LNCaP clone FGC (cell line): ENCODE data around the gene SIGMAR1.

ENCODE experiments used
- DNase-seq: peaks from one replicate; pipeline ENCODE4 v3.0.0-alpha.2; 2011; ENCODE audit warnings: low read depth
- H3K4me3 ChIP-seq: 2 replicates; pipeline ENCODE4 v1.5.1; 2011; ENCODE audit warnings: mild to moderate bottlenecking, low read depth, low read length, control low read depth
- TF ChIP-seq, protein P1 (sequence below): IDR thresholded peaks from 2 replicates; pipeline ENCODE4 v1.5.1; 2012; ENCODE audit warnings: mild to moderate bottlenecking; ENCODE audit not compliant: control insufficient read depth, insufficient read depth; ENCODE audit errors: extremely low read depth

The SIGMAR1 gene

GRCh38 chr9:34625186-34625486 is 12.5 kb downstream of the SIGMAR1 start:
- TF ChIP-seq, protein P1, sequence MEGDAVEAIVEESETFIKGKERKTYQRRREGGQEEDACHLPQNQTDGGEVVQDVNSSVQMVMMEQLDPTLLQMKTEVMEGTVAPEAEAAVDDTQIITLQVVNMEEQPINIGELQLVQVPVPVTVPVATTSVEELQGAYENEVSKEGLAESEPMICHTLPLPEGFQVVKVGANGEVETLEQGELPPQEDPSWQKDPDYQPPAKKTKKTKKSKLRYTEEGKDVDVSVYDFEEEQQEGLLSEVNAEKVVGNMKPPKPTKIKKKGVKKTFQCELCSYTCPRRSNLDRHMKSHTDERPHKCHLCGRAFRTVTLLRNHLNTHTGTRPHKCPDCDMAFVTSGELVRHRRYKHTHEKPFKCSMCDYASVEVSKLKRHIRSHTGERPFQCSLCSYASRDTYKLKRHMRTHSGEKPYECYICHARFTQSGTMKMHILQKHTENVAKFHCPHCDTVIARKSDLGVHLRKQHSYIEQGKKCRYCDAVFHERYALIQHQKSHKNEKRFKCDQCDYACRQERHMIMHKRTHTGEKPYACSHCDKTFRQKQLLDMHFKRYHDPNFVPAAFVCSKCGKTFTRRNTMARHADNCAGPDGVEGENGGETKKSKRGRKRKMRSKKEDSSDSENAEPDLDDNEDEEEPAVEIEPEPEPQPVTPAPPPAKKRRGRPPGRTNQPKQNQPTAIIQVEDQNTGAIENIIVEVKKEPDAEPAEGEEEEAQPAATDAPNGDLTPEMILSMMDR = no peak
- H3K4me3 ChIP-seq = no peak overlapping the region
- no peak for DNase-seq

DNA sequence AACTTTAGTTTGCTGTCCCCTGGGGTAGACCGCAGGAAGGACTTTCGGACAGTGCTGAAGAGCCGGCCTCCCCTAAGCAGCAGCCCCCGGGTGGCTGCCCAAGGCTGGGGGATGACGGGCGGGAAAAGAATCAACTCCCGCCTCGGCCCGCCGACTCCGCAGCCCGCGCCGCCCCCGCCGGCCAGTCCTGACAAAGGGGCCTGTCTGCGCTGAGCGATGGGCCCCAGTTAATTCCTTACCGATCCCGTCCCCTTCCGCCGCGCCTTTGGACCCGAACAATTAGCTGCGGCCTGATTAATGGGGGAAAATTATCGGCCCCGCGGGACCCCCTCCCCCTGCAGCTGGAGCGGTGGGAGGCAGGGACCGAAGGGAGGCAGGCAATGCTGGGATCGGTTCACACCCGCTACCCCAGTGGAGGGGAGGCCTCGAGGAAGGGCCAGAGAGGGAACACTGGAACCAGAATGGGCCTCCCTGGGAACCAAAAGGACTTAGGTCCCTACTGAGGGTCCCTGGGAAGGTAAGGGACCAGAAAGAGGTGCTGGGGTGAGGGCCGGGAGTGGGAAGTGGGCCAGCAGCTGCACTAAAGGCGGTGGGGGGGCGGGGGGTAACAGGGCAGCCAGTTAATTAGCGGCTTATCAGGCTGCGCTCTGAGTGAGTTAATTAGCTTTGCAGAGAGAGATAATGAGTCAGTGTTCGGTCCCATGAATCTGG is 13.0 kb downstream of the SIGMAR1 start:
- no peak overlapping the region for H3K4me3 ChIP-seq
- DNase-seq = no peak
- TF ChIP-seq, protein P1 = no peak

- TF ChIP-seq, protein P1 = no peak
- no peak overlapping the region for H3K4me3 ChIP-seq
- no peak for DNase-seq
Measured at GRCh38 chr9:34623374-34624235, 14.0 kb downstream of the SIGMAR1 start.

- TF ChIP-seq, protein P1 = no peak
- DNase-seq = peak; percentile 86
- H3K4me3 ChIP-seq = peak within 1 kb of the TSS; percentile 100
Measured at GRCh38 chr9:34620061-34620994, 17.3 kb downstream of the SIGMAR1 start, which contains the start of gene DCTN3. DCTN3 (minus strand) TSS chr9:34620495; CDS start chr9:34620464, 31 bp downstream.

DNA sequence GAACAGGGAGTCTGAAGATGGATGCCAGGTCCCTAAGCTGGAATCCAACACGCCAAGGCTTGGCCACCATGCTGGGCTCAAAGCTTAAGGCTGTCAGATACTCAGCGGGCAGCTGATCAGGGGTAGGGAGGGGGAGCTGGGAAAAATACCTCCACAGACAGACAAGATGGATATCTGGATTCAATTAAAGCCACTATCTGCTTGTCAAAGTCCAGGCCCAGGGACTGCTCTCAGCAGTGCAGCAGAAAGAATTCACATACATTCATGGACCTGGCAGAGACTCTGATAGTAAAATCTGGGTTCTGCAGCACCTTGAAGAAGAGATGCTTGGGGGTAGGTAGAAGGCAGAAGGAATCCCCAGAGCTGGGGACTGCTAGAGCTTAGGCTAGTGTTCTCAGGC is 22.5 kb downstream of the SIGMAR1 start:
- H3K4me3 ChIP-seq = no peak overlapping the region
- DNase-seq = no peak
- TF ChIP-seq, protein P1 = no peak

GRCh38 chr9:34612788-34613390 is 24.7 kb downstream of the SIGMAR1 start:
- H3K4me3 ChIP-seq = peak overlapping the region; percentile 97
- TF ChIP-seq, protein P1 = peak; percentile 83
- no peak for DNase-seq
